C4-2B (cell line): ENCODE results near the gene ABHD17A.

Source experiments
- ZFX ChIP-seq: fragments of 450-650 bp; IDR thresholded peaks from 2 replicates; pipeline ENCODE4 v1.6.1; 2017
- TF ChIP-seq, protein P1 (sequence below): fragments of 450-650 bp; conservative IDR thresholded peaks from 2 replicates; pipeline ENCODE4 v1.5.1; 2017; ENCODE audit warnings: mild to moderate bottlenecking

DNA sequence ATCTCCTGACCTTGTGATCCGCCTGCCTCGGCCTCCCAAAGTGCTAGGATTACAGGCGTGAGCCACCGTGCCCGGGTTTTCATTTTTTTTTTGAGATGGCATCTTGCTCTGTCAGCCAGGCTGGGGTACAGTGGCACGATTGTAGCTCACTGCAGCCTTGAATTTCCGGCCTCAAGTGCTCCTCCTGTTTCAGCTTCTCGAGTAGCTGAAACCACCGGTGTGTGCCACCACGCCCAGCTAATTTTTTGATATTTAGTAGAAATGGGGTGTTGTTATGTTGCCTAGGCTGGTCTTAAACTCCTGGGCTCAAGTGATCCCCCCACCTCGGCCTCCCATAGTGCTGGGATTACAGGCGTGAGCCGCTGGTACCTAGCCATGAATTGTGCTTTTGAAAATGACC, 25.8 kb upstream of the ABHD17A start:
- TF ChIP-seq, protein P1, sequence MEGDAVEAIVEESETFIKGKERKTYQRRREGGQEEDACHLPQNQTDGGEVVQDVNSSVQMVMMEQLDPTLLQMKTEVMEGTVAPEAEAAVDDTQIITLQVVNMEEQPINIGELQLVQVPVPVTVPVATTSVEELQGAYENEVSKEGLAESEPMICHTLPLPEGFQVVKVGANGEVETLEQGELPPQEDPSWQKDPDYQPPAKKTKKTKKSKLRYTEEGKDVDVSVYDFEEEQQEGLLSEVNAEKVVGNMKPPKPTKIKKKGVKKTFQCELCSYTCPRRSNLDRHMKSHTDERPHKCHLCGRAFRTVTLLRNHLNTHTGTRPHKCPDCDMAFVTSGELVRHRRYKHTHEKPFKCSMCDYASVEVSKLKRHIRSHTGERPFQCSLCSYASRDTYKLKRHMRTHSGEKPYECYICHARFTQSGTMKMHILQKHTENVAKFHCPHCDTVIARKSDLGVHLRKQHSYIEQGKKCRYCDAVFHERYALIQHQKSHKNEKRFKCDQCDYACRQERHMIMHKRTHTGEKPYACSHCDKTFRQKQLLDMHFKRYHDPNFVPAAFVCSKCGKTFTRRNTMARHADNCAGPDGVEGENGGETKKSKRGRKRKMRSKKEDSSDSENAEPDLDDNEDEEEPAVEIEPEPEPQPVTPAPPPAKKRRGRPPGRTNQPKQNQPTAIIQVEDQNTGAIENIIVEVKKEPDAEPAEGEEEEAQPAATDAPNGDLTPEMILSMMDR = no peak
- no peak for TF ChIP-seq ZFX
